Measurements from ENCODE around the gene RDH8. TPM values are rescaled to one million over a fixed set of nuclear protein-coding genes. Genes with fewer than 3 reads are reported as not detected.

The RDH8 gene
- total RNA-seq: not detected

GRCh38 chr19:10013316-10013715 is at the start of gene RDH8:
TSS of gene RDH8 (plus strand) at chr19:10013483. CDS start at chr19:10013498, 15 bp downstream.
- 68 to 72% methylated on average over 10 of the region's 10 CpGs for WGBS, 2 donors

GRCh38 chr19:9966024-9966423 is 47.3 kb upstream of the RDH8 start:
- 78% methylated on average over 14 of the region's 14 CpGs for WGBS, 2 donors
- H3K4me3 ChIP-seq (ENCODE audit: low read depth, poor library complexity, severe bottlenecking): no peak overlapping the region
- TF ChIP-seq POLR2A (IDR thresholded peaks at IDR 0.05): no peak
- no peak for TF ChIP-seq CTCF (IDR thresholded peaks at IDR 0.05)
- no peak for DNase-seq (ENCODE audit: low spot score in 2 of 2)
- intact Hi-C loops (cut with DNase I; ENCODE audit: low total_unique reads): no loop called here

More at GRCh38 chr19:10013316-10013715, at the start of gene RDH8:
- intact Hi-C loops (cut with DNase I; ENCODE audit: low total_unique reads): no loop called here
- TF ChIP-seq POLR2A (IDR thresholded peaks at IDR 0.05) (no peak), CTCF (IDR thresholded peaks at IDR 0.05) (no peak)
- no peak within 1 kb of the TSS for H3K4me3 ChIP-seq (ENCODE audit: low read depth, poor library complexity, severe bottlenecking)
- DNase-seq (ENCODE audit: low spot score in 2 of 2): no peak

- WGBS, 2 donors: 40 to 58% methylated on average over 8 to 28 of the region's 29 CpGs
- no peak overlapping the region for H3K4me3 ChIP-seq (ENCODE audit: low read depth, poor library complexity, severe bottlenecking)
- DNase-seq (ENCODE audit: low spot score in 2 of 2): no peak
- intact Hi-C loops (cut with DNase I; ENCODE audit: low total_unique reads): no loop called here
- TF ChIP-seq POLR2A (IDR thresholded peaks at IDR 0.05) (no peak), CTCF (IDR thresholded peaks at IDR 0.05) (no peak)
Measured at GRCh38 chr19:9966448-9966847, 46.8 kb upstream of the RDH8 start.

GRCh38 chr19:9967326-9967725 is 46.0 kb upstream of the RDH8 start:
- WGBS, 2 donors: 52 to 66% methylated on average over 4 of the region's 4 CpGs
- intact Hi-C loops (cut with DNase I; ENCODE audit: low total_unique reads): no loop called here
- no peak for TF ChIP-seq POLR2A (IDR thresholded peaks at IDR 0.05)
- no peak overlapping the region for H3K4me3 ChIP-seq (ENCODE audit: low read depth, poor library complexity, severe bottlenecking)
- no peak for DNase-seq (ENCODE audit: low spot score in 2 of 2)

- WGBS, 2 donors: 69 to 85% methylated on average over 2 to 8 of the region's 8 CpGs
- H3K4me3 ChIP-seq (ENCODE audit: low read depth, poor library complexity, severe bottlenecking): no peak overlapping the region
- no peak for DNase-seq (ENCODE audit: low spot score in 2 of 2)
- no peak for TF ChIP-seq POLR2A (IDR thresholded peaks at IDR 0.05)
- no peak for TF ChIP-seq CTCF (IDR thresholded peaks at IDR 0.05)
- intact Hi-C loops (cut with DNase I; ENCODE audit: low total_unique reads): no loop called here
Measured at GRCh38 chr19:9968820-9969687, 44.2 kb upstream of the RDH8 start.

- 92 to 94% methylated on average over 2 of the region's 2 CpGs for WGBS, 2 donors
- intact Hi-C loops (cut with DNase I; ENCODE audit: low total_unique reads): no loop called here
- no peak for DNase-seq (ENCODE audit: low spot score in 2 of 2)
- no peak for TF ChIP-seq CTCF (IDR thresholded peaks at IDR 0.05)
- TF ChIP-seq POLR2A (IDR thresholded peaks at IDR 0.05): no peak
- H3K4me3 ChIP-seq (ENCODE audit: low read depth, poor library complexity, severe bottlenecking): no peak overlapping the region
Measured at GRCh38 chr19:9969688-9969975, 43.7 kb upstream of the RDH8 start.
